LNCaP clone FGC (cell line): ENCODE data around the gene FAM90A26.
"Not testable (repeated sequence)": the region's sequence is repeated elsewhere in the genome, so short reads cannot be mapped to it uniquely, and the experiment has no call there.

Experiments used
- DNase-seq: peaks from one replicate; pipeline ENCODE4 v3.0.0-alpha.2; 2011; ENCODE audit warnings: low read depth
- H3K4me3 ChIP-seq: 2 replicates; pipeline ENCODE4 v1.5.1; 2011; ENCODE audit warnings: mild to moderate bottlenecking, low read depth, low read length, control low read depth
- CTCF ChIP-seq: IDR thresholded peaks from 2 replicates; pipeline ENCODE4 v1.5.1; 2012; ENCODE audit warnings: mild to moderate bottlenecking; ENCODE audit not compliant: control insufficient read depth, insufficient read depth; ENCODE audit errors: extremely low read depth

FAM90A26 gene

GRCh38 chr4:9169791-9170459 lies at the start of gene FAM90A26:
TSS of gene FAM90A26 (plus strand) at chr4:9170409. CDS start at chr4:9173173, 2,764 bp downstream.
- not testable (repeated sequence) for H3K4me3 ChIP-seq, DNase-seq

GRCh38 chr4:9122711-9123110 lies 47.5 kb upstream of the FAM90A26 start:
- not testable (repeated sequence) for H3K4me3 ChIP-seq, DNase-seq

- peak; percentile 22 for DNase-seq
- TF ChIP-seq CTCF: peak; percentile 64
- not testable (repeated sequence) for H3K4me3 ChIP-seq
These were observed 46.6 kb upstream of the FAM90A26 start for GRCh38 chr4:9123572-9124007.

GRCh38 chr4:9125601-9126161 lies 44.5 kb upstream of the FAM90A26 start:
- H3K4me3 ChIP-seq, DNase-seq: not testable (repeated sequence)

GRCh38 chr4:9131420-9131819 lies 38.8 kb upstream of the FAM90A26 start:
- not testable (repeated sequence) for H3K4me3 ChIP-seq, DNase-seq

- DNase-seq, H3K4me3 ChIP-seq: not testable (repeated sequence)
These were observed 37.4 kb upstream of the FAM90A26 start for GRCh38 chr4:9132849-9133248.

- not testable (repeated sequence) for H3K4me3 ChIP-seq, DNase-seq
These were observed 36.2 kb upstream of the FAM90A26 start for GRCh38 chr4:9134011-9134410.

GRCh38 chr4:9134556-9134955 lies 35.7 kb upstream of the FAM90A26 start:
- H3K4me3 ChIP-seq: not testable (repeated sequence)
- peak; percentile 50 for DNase-seq

- DNase-seq, H3K4me3 ChIP-seq: not testable (repeated sequence)
These were observed 29.2 kb upstream of the FAM90A26 start for GRCh38 chr4:9141050-9141449.

- not testable (repeated sequence) for H3K4me3 ChIP-seq, DNase-seq
These were observed 27.4 kb upstream of the FAM90A26 start for GRCh38 chr4:9142786-9143185.

GRCh38 chr4:9143421-9144080 lies 26.7 kb upstream of the FAM90A26 start:
- H3K4me3 ChIP-seq: no peak overlapping the region
- TF ChIP-seq CTCF: no peak
- DNase-seq: no peak

GRCh38 chr4:9146967-9147366 lies 23.2 kb upstream of the FAM90A26 start:
- DNase-seq: no peak
- no peak for TF ChIP-seq CTCF
- H3K4me3 ChIP-seq: no peak overlapping the region

GRCh38 chr4:9147368-9147767 lies 22.8 kb upstream of the FAM90A26 start:
- DNase-seq, H3K4me3 ChIP-seq: not testable (repeated sequence)

GRCh38 chr4:9148611-9149409 lies 21.4 kb upstream of the FAM90A26 start:
- DNase-seq: not testable (repeated sequence)

GRCh38 chr4:9151809-9152179 lies 18.4 kb upstream of the FAM90A26 start:
- not testable (repeated sequence) for DNase-seq
- H3K4me3 ChIP-seq: peak overlapping the region; percentile 43

More at GRCh38 chr4:9148611-9149409, 21.4 kb upstream of the FAM90A26 start:
- H3K4me3 ChIP-seq: not testable (repeated sequence)
